CD4-positive, alpha-beta T cell (primary cell): ENCODE data around the gene ASXL1. TPM values are rescaled to one million over a fixed set of nuclear protein-coding genes. Genes with fewer than 3 reads are reported as not detected.
A peak's percentile ranks its signal among the peaks of the same experiment; 100 is the strongest.

Experiments
- ATAC-seq: fragments of 200-7000 bp; cut with Tn5 transposase; one replicate; pipeline ENCODE4 v1.10.0; 2022; ENCODE audit warnings: mild to moderate bottlenecking; ENCODE audit not compliant: poor library complexity
- CTCF ChIA-PET: fragments of 350-600 bp; sonication (Branson Sonifier 250); formaldehyde crosslinking; loops from one replicate; lab custom pipeline; 2021; ENCODE audit warnings: antibody characterized with exemption, inconsistent platforms; lab: Charles Lee
- POLR2A ChIA-PET: fragments of 350-600 bp; sonication (Branson Sonifier 250); formaldehyde crosslinking; loops from one replicate; lab custom pipeline; 2021; ENCODE audit warnings: antibody characterized with exemption, inconsistent platforms; lab: Charles Lee
- DNase-seq, 14 experiments: peaks; one replicate each; pipeline ENCODE4 v3.0.0-alpha.2; 2013 to 2020; ENCODE audit warnings: mixed read lengths in 2 of 14
- H3K27ac ChIP-seq, 2 donors: one replicate each; pipeline versions ENCODE4 v1.5.1 to v1.7.0; 2013; ENCODE audit warnings: low read length in 2 of 2, low read depth in 1 of 2, mild to moderate bottlenecking in 1 of 2
- H3K27me3 ChIP-seq, 2 experiments: 1 replicate in 1 of 2; 2 replicates in 1 of 2; pipeline versions ENCODE4 v1.6.1 to v1.7.0; 2013; ENCODE audit warnings: low read length in 2 of 2, control low read depth in 1 of 2, mild to moderate bottlenecking in 1 of 2, moderate library complexity in 1 of 2; ENCODE audit not compliant: insufficient read depth in 2 of 2, control insufficient read depth in 1 of 2
- H3K36me3 ChIP-seq: one replicate; pipeline ENCODE4 v1.6.1; 2013; ENCODE audit warnings: low read length, control low read depth; ENCODE audit not compliant: insufficient read depth
- H3K4me1 ChIP-seq: one replicate; pipeline ENCODE4 v1.6.1; 2013; ENCODE audit warnings: low read length, control low read depth; ENCODE audit not compliant: insufficient read depth
- H3K4me3 ChIP-seq: one replicate; pipeline ENCODE4 v1.5.1; 2013; ENCODE audit warnings: mild to moderate bottlenecking, low read length, moderate library complexity
- H3K9me3 ChIP-seq, 2 experiments: 1 replicate in 1 of 2; 2 replicates in 1 of 2; pipeline versions ENCODE4 v1.6.1 to v1.7.0; 2013; ENCODE audit warnings: low read length in 2 of 2, mild to moderate bottlenecking in 2 of 2, control low read depth in 1 of 2, moderate library complexity in 1 of 2; ENCODE audit not compliant: control insufficient read depth in 1 of 2, insufficient read depth in 1 of 2
- H3K27ac Mint-ChIP-seq: one replicate; pipeline ENCODE4 v1.8.0; 2020; ENCODE audit warnings: mixed read lengths
- H3K27me3 Mint-ChIP-seq: one replicate; pipeline ENCODE4 v1.8.0; 2021; ENCODE audit warnings: mixed read lengths
- H3K36me3 Mint-ChIP-seq: one replicate; pipeline ENCODE4 v1.8.0; 2021; ENCODE audit warnings: low read depth, mixed read lengths
- H3K4me1 Mint-ChIP-seq: one replicate; pipeline ENCODE4 v1.8.0; 2021; ENCODE audit warnings: low read depth, mixed read lengths
- H3K4me3 Mint-ChIP-seq: one replicate; pipeline ENCODE4 v1.8.0; 2020; ENCODE audit warnings: mild to moderate bottlenecking, mixed read lengths
- H3K9me3 Mint-ChIP-seq: one replicate; pipeline ENCODE4 v1.8.0; 2020; ENCODE audit warnings: mixed read lengths
- intact Hi-C, 2 experiments: fragments of 100-400 bp; cut with DNase I in 1 of 2; cut with micrococcal nuclease in 1 of 2; formaldehyde crosslinking; loops; one replicate each; pipeline versions ENCODE4 v1.15.1 to v1.9.0; 2023 to 2025; cut with DNase I, micrococcal nuclease
- total RNA-seq, 174 experiments: library from RNA in 2 of 174; stranded (reverse) in 2 of 174; gene quantifications; one replicate each; pipeline ENCODE4 v1.2.3 and lab custom pipeline; 2021 to 2026
- TF ChIP-seq, protein P1 (sequence below): fragments of 200-600 bp; IDR thresholded peaks from one replicate; pipeline ENCODE4 v1.8.0; 2022; ENCODE audit warnings: antibody characterized with exemption, mild to moderate bottlenecking

ASXL1 gene
- total RNA-seq, 2 experiments from 2014 or later: 213 to 222 TPM

DNA sequence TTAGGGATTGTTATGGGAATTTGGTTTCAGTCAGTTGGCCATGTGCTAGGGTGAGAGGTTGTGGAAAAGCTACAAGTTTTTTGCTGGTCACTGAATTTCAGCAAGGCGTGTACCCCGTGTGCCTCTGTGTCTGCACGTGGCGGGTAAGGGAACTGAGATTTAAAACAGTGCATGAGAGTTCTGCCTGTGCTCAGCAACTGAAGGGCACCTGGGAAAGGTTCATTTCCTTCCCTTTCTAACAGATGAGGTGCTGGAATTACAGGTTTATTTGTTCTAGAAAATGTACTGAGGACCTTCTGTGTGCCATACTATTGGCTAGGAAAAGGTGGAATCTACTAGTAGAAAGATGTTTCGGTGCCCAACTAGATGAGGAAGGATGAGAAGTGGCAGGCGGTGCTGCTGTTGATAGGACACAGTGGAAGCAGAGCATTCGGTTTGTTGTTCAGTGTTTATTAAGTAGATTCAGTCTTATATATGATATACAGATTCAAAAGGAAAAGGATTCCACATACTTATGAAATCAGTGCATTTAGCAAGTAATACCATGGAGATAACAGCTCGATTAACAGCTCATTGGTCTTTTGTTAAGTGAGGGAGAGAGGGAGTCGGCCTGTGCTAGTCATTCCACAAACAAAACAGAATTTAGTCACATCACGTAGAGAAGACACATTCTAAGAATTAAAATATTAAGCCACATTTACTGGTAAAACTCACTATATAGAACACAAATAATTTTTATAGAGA, 84.7 kb downstream of the ASXL1 start:
- peaks cover 31% of the 10 kb centered on the region for H3K4me1 Mint-ChIP-seq
- TF ChIP-seq, protein P1, sequence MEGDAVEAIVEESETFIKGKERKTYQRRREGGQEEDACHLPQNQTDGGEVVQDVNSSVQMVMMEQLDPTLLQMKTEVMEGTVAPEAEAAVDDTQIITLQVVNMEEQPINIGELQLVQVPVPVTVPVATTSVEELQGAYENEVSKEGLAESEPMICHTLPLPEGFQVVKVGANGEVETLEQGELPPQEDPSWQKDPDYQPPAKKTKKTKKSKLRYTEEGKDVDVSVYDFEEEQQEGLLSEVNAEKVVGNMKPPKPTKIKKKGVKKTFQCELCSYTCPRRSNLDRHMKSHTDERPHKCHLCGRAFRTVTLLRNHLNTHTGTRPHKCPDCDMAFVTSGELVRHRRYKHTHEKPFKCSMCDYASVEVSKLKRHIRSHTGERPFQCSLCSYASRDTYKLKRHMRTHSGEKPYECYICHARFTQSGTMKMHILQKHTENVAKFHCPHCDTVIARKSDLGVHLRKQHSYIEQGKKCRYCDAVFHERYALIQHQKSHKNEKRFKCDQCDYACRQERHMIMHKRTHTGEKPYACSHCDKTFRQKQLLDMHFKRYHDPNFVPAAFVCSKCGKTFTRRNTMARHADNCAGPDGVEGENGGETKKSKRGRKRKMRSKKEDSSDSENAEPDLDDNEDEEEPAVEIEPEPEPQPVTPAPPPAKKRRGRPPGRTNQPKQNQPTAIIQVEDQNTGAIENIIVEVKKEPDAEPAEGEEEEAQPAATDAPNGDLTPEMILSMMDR: no peak
- Histone ChIP-seq H3K9me3 (no peaks in the 10 kb centered on the region), H3K36me3 (peaks cover 77% of the 10 kb centered on the region), H3K4me1 (peaks cover 15% of the 10 kb centered on the region), H3K4me3 (no peak overlapping the region), H3K27me3 (no peaks in the 10 kb centered on the region), H3K27ac (no peak overlapping the region)
- ATAC-seq (no peak), DNase-seq (no peak)
- H3K27me3 Mint-ChIP-seq: no peaks in the 10 kb centered on the region
- H3K4me3 Mint-ChIP-seq: no peak overlapping the region
- ChIA-PET CTCF (interaction anchor here (1.0 to 1.1 kb wide), 2 partner anchors 43 to 210 kb away, joined by 4 read pairs; no protein-coding TSS in a partner anchor), POLR2A (interaction anchor here (0.6 kb wide), 1 partner anchor 1247 kb away, joined by 4 read pairs; no protein-coding TSS in a partner anchor)
- intact Hi-C loops: loop anchor here (2.0 to 5.0 kb wide), 2 partner anchors 64 to 106 kb away; no protein-coding TSS in a partner anchor
- H3K36me3 Mint-ChIP-seq: peaks cover 79% of the 10 kb centered on the region
- H3K9me3 Mint-ChIP-seq: no peaks in the 10 kb centered on the region
- peak overlapping the region; percentile 65 for H3K27ac Mint-ChIP-seq

DNA sequence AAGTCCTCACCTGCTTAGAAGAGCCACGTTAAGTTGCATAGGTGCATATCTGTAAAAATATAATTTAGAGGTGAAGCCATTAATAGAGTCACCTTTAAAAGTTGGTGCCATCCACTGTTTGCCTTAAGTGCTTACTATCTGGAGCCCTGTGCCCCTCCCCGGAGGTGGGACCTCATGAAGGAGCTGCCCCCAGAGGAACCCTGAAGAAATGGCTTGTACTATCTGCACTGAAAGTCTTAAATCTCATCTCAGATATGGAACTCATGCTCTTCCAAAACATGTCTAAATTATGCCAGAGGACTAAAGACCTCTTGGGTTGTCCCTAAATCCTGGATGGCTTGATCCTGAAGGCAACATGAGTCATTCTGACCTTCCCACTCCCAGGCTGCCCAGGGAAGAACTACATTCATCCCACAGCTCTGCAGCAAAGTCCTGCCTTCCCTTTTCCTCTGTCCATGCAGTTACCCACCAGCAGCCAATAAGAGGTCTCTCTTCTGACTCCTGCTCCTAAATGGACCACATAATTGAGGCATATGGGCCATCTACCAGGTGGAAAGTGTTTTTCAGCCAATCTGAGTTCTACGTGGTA, 85.3 kb downstream of the ASXL1 start:
- no peaks in the 10 kb centered on the region for H3K27me3 ChIP-seq
- TF ChIP-seq, protein P1: no peak
- peak; percentile 72 for ATAC-seq
- Mint-ChIP-seq H3K36me3 (peaks cover 77% of the 10 kb centered on the region), H3K27ac (peak overlapping the region; percentile 65), H3K4me3 (no peak overlapping the region), H3K27me3 (no peaks in the 10 kb centered on the region), H3K4me1 (peaks cover 31% of the 10 kb centered on the region), H3K9me3 (no peaks in the 10 kb centered on the region)
- peak overlapping the region in 1 of 2 donors; percentile 29 for H3K27ac ChIP-seq
- peak in 1 of 14 experiments; percentile 34 for DNase-seq
- ChIA-PET CTCF (interaction anchor here (1.0 to 1.1 kb wide), 2 partner anchors 42 to 209 kb away, joined by 4 read pairs; no protein-coding TSS in a partner anchor), POLR2A (interaction anchor here (0.6 to 1.4 kb wide), 5 partner anchors 27 to 1247 kb away, joined by 3 to 5 read pairs (median 4); no protein-coding TSS in a partner anchor)
- H3K9me3 ChIP-seq: no peaks in the 10 kb centered on the region
- H3K4me1 ChIP-seq: peaks cover 15% of the 10 kb centered on the region
- peaks cover 76% of the 10 kb centered on the region for H3K36me3 ChIP-seq
- intact Hi-C loops: loop anchor here (2.0 to 5.0 kb wide), 2 partner anchors 64 to 107 kb away; no protein-coding TSS in a partner anchor
- H3K4me3 ChIP-seq: no peak overlapping the region

DNA sequence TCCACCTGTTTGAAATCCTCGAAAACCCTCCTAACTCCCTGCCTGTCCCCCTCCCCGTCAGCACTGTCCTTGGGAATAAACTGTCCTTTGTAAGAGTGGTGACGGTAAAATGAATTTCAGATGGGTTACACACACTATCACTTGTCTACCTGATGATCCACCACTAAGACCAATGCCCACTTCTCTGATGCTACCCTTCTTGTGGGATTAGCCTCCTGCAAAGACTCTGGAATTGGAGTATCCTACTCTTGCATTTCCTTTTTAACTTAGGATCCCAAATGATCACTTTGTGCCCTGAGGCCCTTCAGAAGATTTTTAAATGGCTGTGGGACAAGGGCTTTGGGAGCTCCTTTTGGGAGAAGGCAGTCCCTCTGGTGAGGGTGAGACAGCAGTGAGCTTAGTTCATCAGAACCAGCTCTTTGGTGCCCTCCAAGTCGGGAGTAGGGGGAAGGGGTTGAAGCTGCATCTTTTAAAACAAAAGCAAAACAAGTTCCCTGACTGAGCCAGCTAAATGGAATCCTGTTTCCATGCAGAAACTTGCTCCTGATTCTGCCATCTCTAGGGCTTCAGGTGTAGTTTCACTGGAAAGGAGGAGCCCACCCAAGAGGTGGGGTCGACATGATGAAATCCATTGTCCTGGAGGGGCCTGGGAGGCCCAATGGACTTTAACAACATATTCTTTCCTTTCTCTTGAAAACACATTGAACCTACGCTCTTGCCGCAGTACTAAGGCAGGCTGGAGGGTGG, 86.5 kb downstream of the ASXL1 start:
- ChIA-PET POLR2A (interaction anchor here (0.9 to 1.5 kb wide), 4 partner anchors 28 to 59 kb away, joined by 3 to 5 read pairs (median 4); no protein-coding TSS in a partner anchor), CTCF (interaction anchor here (0.5 kb wide), 1 partner anchor 1065 kb away, joined by 3 read pairs; no protein-coding TSS in a partner anchor)
- Histone ChIP-seq H3K9me3 (no peaks in the 10 kb centered on the region), H3K36me3 (peaks cover 74% of the 10 kb centered on the region), H3K4me1 (peaks cover 15% of the 10 kb centered on the region), H3K27ac (no peak overlapping the region), H3K4me3 (no peak overlapping the region), H3K27me3 (no peaks in the 10 kb centered on the region)
- ATAC-seq (no peak), DNase-seq (no peak)
- intact Hi-C loops: loop anchor here in 1 of 2 experiments (5.0 kb wide), 2 partner anchors 38 to 63 kb away; no protein-coding TSS in a partner anchor
- no peaks in the 10 kb centered on the region for H3K9me3 Mint-ChIP-seq
- H3K4me3 Mint-ChIP-seq: no peak overlapping the region
- peak overlapping the region; percentile 65 for H3K27ac Mint-ChIP-seq
- TF ChIP-seq, protein P1: no peak
- peaks cover 73% of the 10 kb centered on the region for H3K36me3 Mint-ChIP-seq
- peaks cover 31% of the 10 kb centered on the region for H3K4me1 Mint-ChIP-seq
- H3K27me3 Mint-ChIP-seq: no peaks in the 10 kb centered on the region
